Measurements from ENCODE around the gene BMX.

DNA sequence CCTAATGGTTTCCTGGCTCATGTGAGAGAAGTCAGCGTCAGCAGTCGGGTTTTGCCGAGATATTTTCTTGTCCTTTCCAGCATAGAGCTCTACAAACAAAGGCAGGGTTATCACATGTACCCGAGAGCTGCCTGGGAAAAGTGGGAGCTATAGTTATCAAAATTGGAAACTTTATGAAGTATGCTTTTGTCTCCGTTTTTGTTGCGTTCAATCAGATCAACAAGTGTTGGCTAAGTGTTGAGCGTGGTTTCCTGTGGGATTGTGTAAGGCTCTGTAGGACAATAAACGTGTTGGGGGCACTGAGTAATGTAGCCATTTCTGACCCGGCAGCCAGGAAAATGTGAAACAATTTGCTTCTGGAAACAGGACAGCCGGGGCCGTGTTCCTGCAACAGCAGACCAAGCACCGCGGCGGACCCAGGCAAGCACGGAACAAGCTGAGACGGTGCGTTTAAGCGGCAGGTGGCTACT is at the start of gene BMX:
- TF ChIP-seq, protein P1, sequence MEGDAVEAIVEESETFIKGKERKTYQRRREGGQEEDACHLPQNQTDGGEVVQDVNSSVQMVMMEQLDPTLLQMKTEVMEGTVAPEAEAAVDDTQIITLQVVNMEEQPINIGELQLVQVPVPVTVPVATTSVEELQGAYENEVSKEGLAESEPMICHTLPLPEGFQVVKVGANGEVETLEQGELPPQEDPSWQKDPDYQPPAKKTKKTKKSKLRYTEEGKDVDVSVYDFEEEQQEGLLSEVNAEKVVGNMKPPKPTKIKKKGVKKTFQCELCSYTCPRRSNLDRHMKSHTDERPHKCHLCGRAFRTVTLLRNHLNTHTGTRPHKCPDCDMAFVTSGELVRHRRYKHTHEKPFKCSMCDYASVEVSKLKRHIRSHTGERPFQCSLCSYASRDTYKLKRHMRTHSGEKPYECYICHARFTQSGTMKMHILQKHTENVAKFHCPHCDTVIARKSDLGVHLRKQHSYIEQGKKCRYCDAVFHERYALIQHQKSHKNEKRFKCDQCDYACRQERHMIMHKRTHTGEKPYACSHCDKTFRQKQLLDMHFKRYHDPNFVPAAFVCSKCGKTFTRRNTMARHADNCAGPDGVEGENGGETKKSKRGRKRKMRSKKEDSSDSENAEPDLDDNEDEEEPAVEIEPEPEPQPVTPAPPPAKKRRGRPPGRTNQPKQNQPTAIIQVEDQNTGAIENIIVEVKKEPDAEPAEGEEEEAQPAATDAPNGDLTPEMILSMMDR (IDR thresholded peaks at IDR 0.05), result no peak
- no peak for TF ChIP-seq POLR2A (IDR thresholded peaks at IDR 0.05)
